GM18502 (cell line): ENCODE results near the gene LYST.
"Not testable (repeated sequence)": the region's sequence is repeated elsewhere in the genome, so short reads cannot be mapped to it uniquely, and the experiment has no call there.

Experiments
- ATAC-seq: cut with Tn5 transposase; IDR thresholded peaks from one replicate; pipeline ENCODE4 v1.9.1; 2021; ENCODE audit warnings: mild to moderate bottlenecking; ENCODE audit not compliant: unreplicated experiment, poor library complexity

LYST gene

GRCh38 chr1:235644693-235645305 lies 221.9 kb downstream of the LYST start:
- no peak for ATAC-seq

- ATAC-seq, result no peak
These were observed 222.6 kb downstream of the LYST start for GRCh38 chr1:235643837-235644692.

- no peak for ATAC-seq
These were observed 223.7 kb downstream of the LYST start for GRCh38 chr1:235642943-235643371.

- no peak for ATAC-seq
These were observed 224.4 kb downstream of the LYST start for GRCh38 chr1:235642011-235642942.

- no peak for ATAC-seq
These were observed 226.1 kb downstream of the LYST start for GRCh38 chr1:235640580-235640979.

GRCh38 chr1:235639226-235640205 lies 227.2 kb downstream of the LYST start:
- ATAC-seq, result no peak

- not testable (repeated sequence) for ATAC-seq
These were observed 228.1 kb downstream of the LYST start for GRCh38 chr1:235638612-235639011.

GRCh38 chr1:235637756-235638534 lies 228.8 kb downstream of the LYST start:
- ATAC-seq, result no peak

- ATAC-seq, result no peak
These were observed 230.6 kb downstream of the LYST start for GRCh38 chr1:235635938-235636662.

- peak; percentile 76 for ATAC-seq
These were observed 234.0 kb downstream of the LYST start for GRCh38 chr1:235632506-235633401.

- no peak for ATAC-seq
These were observed 234.9 kb downstream of the LYST start for GRCh38 chr1:235631816-235632215.

- ATAC-seq, result no peak
These were observed 238.2 kb downstream of the LYST start for GRCh38 chr1:235628316-235629005.

GRCh38 chr1:235625831-235626230 lies 240.9 kb downstream of the LYST start:
- no peak for ATAC-seq

- no peak for ATAC-seq
These were observed 241.4 kb downstream of the LYST start for GRCh38 chr1:235625340-235625739.

- ATAC-seq, result no peak
These were observed 241.9 kb downstream of the LYST start for GRCh38 chr1:235624721-235625333.
